HG03039 (cell line): Measurements from ENCODE around the gene ZNF548.
"Not testable (repeated sequence)": the region's sequence is repeated elsewhere in the genome, so short reads cannot be mapped to it uniquely, and the experiment has no call there.

Source experiments
- ATAC-seq: cut with Tn5 transposase; IDR thresholded peaks from one replicate; pipeline ENCODE4 v1.9.1; 2021; ENCODE audit warnings: mild to moderate bottlenecking, moderate library complexity; ENCODE audit not compliant: unreplicated experiment

The ZNF548 gene

GRCh38 chr19:57389730-57390598, at the start of gene ZNF548:
ZNF548 (plus strand) TSS chr19:57389854; CDS start chr19:57390100, 246 bp downstream.
- peak; percentile 89 for ATAC-seq

- ATAC-seq: no peak
Observed at GRCh38 chr19:57342582-57342981, 47.1 kb upstream of the ZNF548 start.

- ATAC-seq: no peak
Observed at GRCh38 chr19:57348136-57348535, 41.5 kb upstream of the ZNF548 start.

- ATAC-seq: peak; percentile 93
Observed at GRCh38 chr19:57350877-57351805, 38.5 kb upstream of the ZNF548 start, which contains the start of gene ZNF304. ZNF304 (plus strand) TSS chr19:57351271; CDS start chr19:57351665, 394 bp downstream.

- ATAC-seq: no peak
Observed at GRCh38 chr19:57351867-57352266, 37.8 kb upstream of the ZNF548 start.

- no peak for ATAC-seq
Observed at GRCh38 chr19:57355916-57356315, 33.7 kb upstream of the ZNF548 start.

- ATAC-seq: no peak
Observed at GRCh38 chr19:57357406-57357805, 32.2 kb upstream of the ZNF548 start.

- no peak for ATAC-seq
Observed at GRCh38 chr19:57359300-57359699, 30.4 kb upstream of the ZNF548 start.

- no peak for ATAC-seq
Observed at GRCh38 chr19:57362419-57362818, 27.2 kb upstream of the ZNF548 start.

- ATAC-seq: peak; percentile 90
Observed at GRCh38 chr19:57362997-57363687, 26.5 kb upstream of the ZNF548 start, which contains the start of the genes TRAPPC2B and ZNF547. TRAPPC2B (plus strand) TSS chr19:57363551; CDS start chr19:57364834, 1,283 bp downstream. ZNF547 (plus strand) TSS chr19:57363551; CDS start chr19:57368556, 5,005 bp downstream.

- ATAC-seq: peak; percentile 17
Observed at GRCh38 chr19:57363688-57364181, 25.9 kb upstream of the ZNF548 start.

GRCh38 chr19:57366776-57367175, 22.9 kb upstream of the ZNF548 start:
- no peak for ATAC-seq

GRCh38 chr19:57374179-57374578, 15.5 kb upstream of the ZNF548 start:
- no peak for ATAC-seq

- not testable (repeated sequence) for ATAC-seq
Observed at GRCh38 chr19:57374647-57375046, 15.0 kb upstream of the ZNF548 start.

GRCh38 chr19:57376151-57376550, 13.5 kb upstream of the ZNF548 start:
- ATAC-seq: no peak

GRCh38 chr19:57377498-57378146, 12.0 kb upstream of the ZNF548 start:
- no peak for ATAC-seq

- ATAC-seq: no peak
Observed at GRCh38 chr19:57380923-57381322, 8.7 kb upstream of the ZNF548 start.

- no peak for ATAC-seq
Observed at GRCh38 chr19:57382806-57383488, 6.7 kb upstream of the ZNF548 start.

GRCh38 chr19:57389194-57389729, 392 bp upstream of the ZNF548 start:
- no peak for ATAC-seq
